HUES6 (cell line): ENCODE data around the gene ATXN10.

Source experiments
- H3K27ac ChIP-seq: 2 replicates; pipeline ENCODE4 v1.7.0; 2013; ENCODE audit warnings: low read depth, mild to moderate bottlenecking, low read length, inconsistent platforms
- H3K27me3 ChIP-seq: 2 replicates; pipeline ENCODE4 v1.6.1; 2013; ENCODE audit warnings: low read length; ENCODE audit not compliant: control insufficient read depth, insufficient read depth
- H3K36me3 ChIP-seq: 2 replicates; pipeline ENCODE4 v1.6.1; 2013; ENCODE audit warnings: low read length; ENCODE audit not compliant: control insufficient read depth, insufficient read depth
- H3K4me1 ChIP-seq: 2 replicates; pipeline ENCODE4 v1.6.1; 2013; ENCODE audit warnings: low read length; ENCODE audit not compliant: control insufficient read depth, insufficient read depth
- H3K4me3 ChIP-seq: 2 replicates; pipeline ENCODE4 v1.5.1; 2013; ENCODE audit warnings: low read depth, low read length
- H3K9ac ChIP-seq: one replicate; pipeline ENCODE4 v1.6.1; 2013; ENCODE audit warnings: mild to moderate bottlenecking, low read length
- H3K9me3 ChIP-seq: 2 replicates; pipeline ENCODE4 v1.6.1; 2013; ENCODE audit warnings: low read depth, low read length; ENCODE audit not compliant: control insufficient read depth, insufficient read depth

ATXN10 gene

DNA sequence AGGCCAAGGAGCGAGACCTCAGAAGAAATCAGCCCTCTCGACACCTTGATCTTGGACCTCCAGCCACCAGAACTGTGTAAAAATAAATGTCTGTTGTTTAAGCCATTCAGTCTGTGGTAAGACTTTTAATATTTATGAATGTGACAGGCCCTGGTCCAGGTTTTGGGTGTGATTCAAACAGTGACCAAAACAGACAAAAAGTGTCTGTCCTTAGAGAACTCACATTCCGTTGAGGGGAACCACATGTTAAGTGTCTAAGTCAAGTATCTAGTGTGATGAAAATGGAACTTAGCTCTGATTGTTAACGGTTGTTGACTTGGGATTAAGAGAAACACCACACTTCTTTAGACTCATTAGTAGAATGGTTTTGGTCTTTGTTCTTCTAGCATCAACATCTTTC lies 22.2 kb downstream of the ATXN10 start:
- H3K9me3 ChIP-seq = no peaks in the 10 kb centered on the region
- H3K36me3 ChIP-seq = peaks cover 51% of the 10 kb centered on the region
- no peaks in the 10 kb centered on the region for H3K27me3 ChIP-seq
- H3K4me1 ChIP-seq = peaks cover 8% of the 10 kb centered on the region
- no peak overlapping the region for H3K4me3 ChIP-seq
- H3K27ac ChIP-seq = no peak overlapping the region
- H3K9ac ChIP-seq = no peak overlapping the region

GRCh38 chr22:45696227-45696626 lies 24.6 kb downstream of the ATXN10 start:
- peaks cover 8% of the 10 kb centered on the region for H3K4me1 ChIP-seq
- H3K9ac ChIP-seq = no peak overlapping the region
- no peaks in the 10 kb centered on the region for H3K27me3 ChIP-seq
- H3K4me3 ChIP-seq = no peak overlapping the region
- H3K9me3 ChIP-seq = no peaks in the 10 kb centered on the region
- H3K27ac ChIP-seq = no peak overlapping the region
- H3K36me3 ChIP-seq = peaks cover 58% of the 10 kb centered on the region

- peaks cover 60% of the 10 kb centered on the region for H3K36me3 ChIP-seq
Measured at GRCh38 chr22:45698094-45698493, 26.5 kb downstream of the ATXN10 start.

DNA sequence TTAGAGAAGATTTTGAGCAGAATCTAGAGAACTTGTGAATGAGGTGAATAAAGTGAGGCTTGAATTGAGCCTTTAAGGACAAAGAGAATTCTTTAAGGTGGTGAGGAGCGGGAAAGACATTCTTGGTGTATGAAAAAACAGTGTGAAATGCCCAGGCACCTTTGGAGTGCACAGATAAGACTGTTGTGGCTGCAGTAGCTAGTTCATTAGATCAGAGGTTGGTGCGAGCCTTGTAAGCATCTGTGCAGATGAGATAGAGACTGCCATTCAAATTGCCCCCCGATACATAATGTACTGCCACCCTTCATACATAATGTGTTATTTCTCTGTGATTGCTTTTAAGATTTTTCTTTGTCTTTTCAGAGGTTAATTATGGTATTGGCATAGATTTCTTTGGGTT lies 31.3 kb downstream of the ATXN10 start:
- Histone ChIP-seq H3K4me3 (no peak overlapping the region), H3K9me3 (no peaks in the 10 kb centered on the region), H3K27me3 (no peaks in the 10 kb centered on the region), H3K9ac (no peak overlapping the region), H3K4me1 (no peaks in the 10 kb centered on the region), H3K36me3 (peaks cover 63% of the 10 kb centered on the region), H3K27ac (no peak overlapping the region)

More at GRCh38 chr22:45698094-45698493, 26.5 kb downstream of the ATXN10 start:
- no peaks in the 10 kb centered on the region for H3K27me3 ChIP-seq
- H3K9ac ChIP-seq = no peak overlapping the region
- H3K4me1 ChIP-seq = no peaks in the 10 kb centered on the region
- no peak overlapping the region for H3K27ac ChIP-seq
- H3K9me3 ChIP-seq = no peaks in the 10 kb centered on the region
- no peak overlapping the region for H3K4me3 ChIP-seq

DNA sequence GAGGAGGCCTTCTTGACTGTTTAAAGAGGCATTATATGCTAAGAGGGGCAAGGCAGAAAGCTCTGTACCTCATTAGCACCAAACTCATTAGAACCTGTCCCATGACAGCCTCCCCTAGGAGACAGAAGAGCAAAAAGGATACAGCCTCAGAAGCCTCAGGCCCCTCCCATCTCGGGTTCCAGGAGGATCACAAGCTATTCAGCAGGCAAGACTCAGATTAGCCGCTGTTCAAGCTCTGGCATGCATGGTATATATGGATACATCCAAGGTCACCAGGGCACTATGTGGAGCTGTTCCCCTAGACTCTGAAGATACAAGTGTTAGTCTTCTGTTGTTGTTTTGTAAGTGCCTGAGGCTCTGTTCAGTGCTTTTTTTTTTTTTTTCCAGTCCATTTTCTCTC lies 32.1 kb downstream of the ATXN10 start:
- Histone ChIP-seq H3K9me3 (no peaks in the 10 kb centered on the region), H3K36me3 (peaks cover 63% of the 10 kb centered on the region)

DNA sequence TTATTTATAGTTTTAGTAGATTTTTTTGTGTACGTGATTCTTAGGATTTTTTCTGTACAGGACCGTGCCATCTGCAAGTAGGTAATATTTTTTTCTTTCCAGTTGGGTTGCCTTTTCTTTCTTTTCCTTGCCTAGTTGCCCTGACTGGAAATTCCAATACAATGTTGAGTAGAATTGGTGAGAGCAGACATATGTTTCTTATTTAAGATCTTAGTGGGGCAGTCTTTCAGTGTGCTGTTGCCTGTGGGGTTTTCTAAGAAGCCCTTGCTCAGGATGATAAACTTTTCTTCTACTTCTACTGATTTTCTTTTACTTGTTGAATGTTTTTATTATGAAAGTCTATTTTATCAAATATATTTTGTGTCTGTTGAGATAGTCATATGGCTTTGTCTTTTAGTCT lies 33.0 kb downstream of the ATXN10 start:
- Histone ChIP-seq H3K4me3 (no peak overlapping the region), H3K4me1 (no peaks in the 10 kb centered on the region), H3K27me3 (no peaks in the 10 kb centered on the region), H3K27ac (no peak overlapping the region), H3K36me3 (peaks cover 68% of the 10 kb centered on the region), H3K9ac (no peak overlapping the region), H3K9me3 (no peaks in the 10 kb centered on the region)

More for the DNA sequence above, 32.1 kb downstream of the ATXN10 start:
- no peak overlapping the region for H3K9ac ChIP-seq
- H3K27ac ChIP-seq = no peak overlapping the region
- no peak overlapping the region for H3K4me3 ChIP-seq
- no peaks in the 10 kb centered on the region for H3K27me3 ChIP-seq
- H3K4me1 ChIP-seq = no peaks in the 10 kb centered on the region

DNA sequence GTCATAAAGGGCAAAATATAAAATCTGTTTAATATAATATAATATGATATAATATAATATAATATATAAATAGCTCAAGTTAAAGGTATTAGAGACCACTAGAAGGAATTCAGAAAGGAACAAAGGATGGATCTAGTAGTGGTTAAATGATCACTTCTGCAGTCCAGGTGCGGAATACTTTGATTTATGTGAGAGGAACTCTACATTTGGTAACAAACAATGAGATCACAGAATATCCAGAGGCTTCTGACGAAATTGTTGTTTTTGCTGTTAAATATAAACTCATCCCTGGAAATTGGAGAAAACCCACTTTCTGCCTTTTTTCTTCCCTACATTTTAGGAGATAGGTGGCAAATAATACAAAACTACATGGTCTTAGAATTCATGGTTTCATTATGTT lies 36.0 kb downstream of the ATXN10 start:
- Histone ChIP-seq H3K36me3 (peaks cover 55% of the 10 kb centered on the region), H3K4me1 (no peaks in the 10 kb centered on the region; the same call in 1 of the 2 replicates), H3K27me3 (no peaks in the 10 kb centered on the region), H3K9ac (no peak overlapping the region), H3K27ac (no peak overlapping the region), H3K4me3 (no peak overlapping the region), H3K9me3 (no peaks in the 10 kb centered on the region)

DNA sequence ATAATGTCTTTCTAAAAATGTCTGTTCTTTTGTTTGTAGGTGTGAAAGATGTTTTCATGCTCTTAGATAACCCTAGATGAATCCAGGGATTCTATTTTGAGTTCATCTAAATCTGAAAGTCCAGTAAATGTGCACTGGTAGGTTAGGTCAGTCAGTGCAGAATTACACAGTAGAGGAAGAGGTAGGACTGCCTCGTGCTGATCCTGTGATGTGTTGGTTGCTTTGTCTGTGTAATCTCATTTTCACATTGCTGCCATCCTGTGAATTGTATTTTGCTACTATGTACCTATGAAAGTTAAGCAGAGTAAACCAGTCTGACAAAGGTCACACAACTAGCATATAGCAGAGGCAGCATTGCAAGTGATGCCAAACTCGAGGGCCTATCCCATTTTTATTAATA lies 36.5 kb downstream of the ATXN10 start:
- Histone ChIP-seq H3K9me3 (no peaks in the 10 kb centered on the region), H3K4me3 (no peak overlapping the region), H3K27ac (no peak overlapping the region), H3K27me3 (no peaks in the 10 kb centered on the region), H3K9ac (no peak overlapping the region), H3K4me1 (no peaks in the 10 kb centered on the region; the same call in 1 of the 2 replicates), H3K36me3 (peaks cover 53% of the 10 kb centered on the region)

DNA sequence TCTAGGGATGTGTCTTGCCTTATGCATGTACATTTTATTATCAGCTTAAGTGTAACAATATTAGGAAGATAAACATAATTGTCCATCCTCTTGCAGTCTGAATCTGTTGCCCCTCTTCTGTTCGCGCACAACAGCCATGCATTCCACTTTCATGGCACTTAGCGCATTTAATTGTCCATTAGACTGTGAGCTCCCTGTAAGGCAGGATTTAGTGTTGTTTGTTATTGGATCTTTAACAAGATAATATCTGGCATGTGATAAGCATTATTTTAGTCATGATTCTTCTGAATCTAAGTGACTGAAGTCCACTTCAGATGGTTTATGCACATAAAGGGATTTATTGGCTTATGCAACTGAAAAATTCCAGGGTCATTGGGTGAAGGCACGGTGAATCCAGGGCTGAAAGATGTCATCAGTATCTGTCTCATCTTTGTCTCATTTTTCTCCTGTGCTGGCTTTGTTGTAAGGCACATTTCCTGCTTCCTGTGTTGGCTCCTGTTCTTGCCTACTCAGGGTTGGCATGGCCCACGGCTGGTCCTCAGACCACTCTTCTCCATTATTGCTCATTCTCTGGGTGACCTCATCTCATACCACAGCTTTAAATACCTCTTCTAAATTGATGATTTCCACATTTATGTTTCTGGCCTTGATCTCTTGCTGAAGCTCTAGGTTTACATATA lies 37.6 kb downstream of the ATXN10 start:
- Histone ChIP-seq H3K9me3 (no peaks in the 10 kb centered on the region), H3K4me1 (no peaks in the 10 kb centered on the region; the same call in 1 of the 2 replicates), H3K27ac (no peak overlapping the region), H3K9ac (no peak overlapping the region), H3K36me3 (peaks cover 50% of the 10 kb centered on the region), H3K4me3 (no peak overlapping the region), H3K27me3 (no peaks in the 10 kb centered on the region)

DNA sequence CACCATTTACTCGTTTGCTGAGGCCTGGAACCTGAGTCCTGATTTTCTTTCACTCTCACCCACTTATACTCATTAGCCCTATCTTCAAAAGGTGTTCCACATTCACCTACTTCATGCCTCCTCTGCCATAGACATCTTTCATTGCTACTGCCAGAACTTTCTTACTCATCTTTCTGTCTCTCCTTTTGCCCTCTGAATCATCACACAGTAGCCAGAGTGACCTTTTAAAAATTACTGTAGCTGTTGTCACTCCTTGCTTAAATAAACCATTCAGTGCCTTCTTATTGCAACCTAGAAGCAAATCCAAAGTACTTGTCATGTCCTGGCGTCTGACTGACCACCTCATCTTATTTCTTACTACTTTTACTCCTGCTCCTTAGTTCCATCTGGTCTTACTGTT lies 38.2 kb downstream of the ATXN10 start:
- Histone ChIP-seq H3K27ac (no peak overlapping the region), H3K4me3 (no peak overlapping the region), H3K27me3 (no peaks in the 10 kb centered on the region), H3K4me1 (no peaks in the 10 kb centered on the region; the same call in 1 of the 2 replicates), H3K36me3 (peaks cover 44% of the 10 kb centered on the region), H3K9ac (no peak overlapping the region), H3K9me3 (no peaks in the 10 kb centered on the region)

DNA sequence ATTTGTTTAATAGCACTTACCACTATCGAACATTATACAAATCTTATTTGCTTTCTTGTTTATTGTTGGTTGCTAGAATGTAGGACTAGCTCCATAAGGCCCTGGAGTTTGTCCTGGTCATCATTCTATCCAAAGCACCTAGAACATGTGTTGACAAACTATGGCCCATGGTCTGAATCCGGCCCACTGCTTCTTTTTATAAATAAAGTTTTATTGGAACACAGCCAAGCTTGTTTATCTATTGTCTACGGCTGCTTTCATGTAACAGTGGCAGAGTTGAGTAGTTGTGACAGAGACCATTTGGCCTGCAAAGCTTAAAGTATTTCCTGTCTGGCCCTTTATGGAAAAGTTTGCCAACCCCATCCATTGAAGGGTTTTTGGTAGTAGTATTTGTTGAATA lies 38.8 kb downstream of the ATXN10 start:
- H3K4me1 ChIP-seq = no peaks in the 10 kb centered on the region; the same call in 1 of the 2 replicates
- H3K9me3 ChIP-seq = no peaks in the 10 kb centered on the region
- H3K27ac ChIP-seq = no peak overlapping the region
- peaks cover 46% of the 10 kb centered on the region for H3K36me3 ChIP-seq
- no peaks in the 10 kb centered on the region for H3K27me3 ChIP-seq
- H3K4me3 ChIP-seq = no peak overlapping the region
- no peak overlapping the region for H3K9ac ChIP-seq
